Suppressor macrophage (primary cell): ENCODE measurements around the gene ANKH.
"Not testable (repeated sequence)": the region's sequence is repeated elsewhere in the genome, so short reads cannot be mapped to it uniquely, and the experiment has no call there.

Source experiments
- DNase-seq, 4 experiments: peaks; one replicate each; pipeline ENCODE4 v3.0.0-alpha.2; 2020 to 2022

The ANKH gene

DNA sequence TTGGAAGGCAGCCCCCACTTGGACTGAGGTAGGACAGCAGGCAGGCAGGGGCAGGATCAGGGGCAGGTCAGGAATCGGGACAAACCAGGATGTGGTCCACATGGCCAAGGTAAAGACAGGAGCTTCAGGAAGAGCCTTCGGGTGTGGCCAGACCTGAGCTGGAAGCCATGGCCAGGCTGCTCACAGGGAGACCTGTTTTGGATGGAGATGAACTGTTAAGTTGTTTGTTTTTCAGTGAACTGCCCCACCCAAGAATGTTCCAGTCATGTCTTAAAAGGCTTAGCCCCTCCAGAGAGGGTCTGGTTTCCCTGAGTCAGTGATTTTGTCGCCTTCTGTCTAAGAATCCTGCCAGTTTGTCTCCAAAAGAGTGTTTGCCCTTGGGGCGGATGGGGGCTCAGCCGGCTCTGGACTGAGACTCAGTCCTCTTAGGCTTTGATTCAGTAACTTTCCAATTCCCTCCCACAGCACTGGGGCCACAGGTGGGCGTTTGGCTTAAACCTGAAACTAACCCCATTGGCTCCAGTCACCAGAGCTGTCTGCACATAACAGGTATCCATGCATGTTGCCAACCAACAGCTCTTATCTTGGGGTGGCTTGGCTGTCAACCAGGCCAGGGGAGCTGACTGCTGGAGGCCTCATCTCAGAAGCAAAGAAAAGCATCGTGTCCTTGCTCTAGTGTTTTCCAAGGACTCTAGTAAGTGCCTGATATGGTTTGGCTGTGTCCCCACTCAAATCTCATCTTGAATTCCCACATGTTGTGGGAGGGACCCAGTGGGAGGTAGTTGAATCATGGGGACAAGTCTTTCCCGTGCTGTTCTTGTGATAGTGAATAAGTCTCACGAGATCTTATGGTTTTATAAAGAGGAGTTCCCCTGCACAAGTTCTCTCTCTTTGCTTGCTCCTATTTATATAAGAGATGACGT is 11.3 kb upstream of the ANKH start:
- no peak for DNase-seq

GRCh38 chr5:14881826-14882225 is 10.2 kb upstream of the ANKH start:
- DNase-seq: no peak

DNA sequence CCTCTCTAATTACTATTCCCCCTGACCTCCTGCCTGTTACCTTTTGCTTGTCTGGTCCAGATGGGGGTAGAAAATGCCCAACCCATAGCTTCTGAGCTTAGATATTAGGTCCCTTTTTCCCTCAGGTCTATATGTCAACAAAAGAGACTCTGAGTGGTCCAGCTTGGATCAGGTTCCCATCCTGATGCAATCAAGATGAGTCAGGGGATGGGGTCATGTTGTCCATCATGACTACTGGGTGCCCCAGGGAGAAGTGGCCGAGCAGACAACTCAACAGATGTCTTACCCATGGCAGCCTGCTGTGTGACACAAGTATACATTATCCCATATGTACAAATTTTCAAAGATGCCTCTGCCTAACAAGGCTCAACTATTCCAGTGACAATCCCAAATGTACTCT is 9.1 kb upstream of the ANKH start:
- DNase-seq: peak in 3 of 4 experiments; percentile 14 to 62 (median 28)

- no peak for DNase-seq
These were observed 8.5 kb upstream of the ANKH start for GRCh38 chr5:14879937-14880589.

- no peak for DNase-seq
These were observed 7.8 kb upstream of the ANKH start for GRCh38 chr5:14879393-14879792.

DNA sequence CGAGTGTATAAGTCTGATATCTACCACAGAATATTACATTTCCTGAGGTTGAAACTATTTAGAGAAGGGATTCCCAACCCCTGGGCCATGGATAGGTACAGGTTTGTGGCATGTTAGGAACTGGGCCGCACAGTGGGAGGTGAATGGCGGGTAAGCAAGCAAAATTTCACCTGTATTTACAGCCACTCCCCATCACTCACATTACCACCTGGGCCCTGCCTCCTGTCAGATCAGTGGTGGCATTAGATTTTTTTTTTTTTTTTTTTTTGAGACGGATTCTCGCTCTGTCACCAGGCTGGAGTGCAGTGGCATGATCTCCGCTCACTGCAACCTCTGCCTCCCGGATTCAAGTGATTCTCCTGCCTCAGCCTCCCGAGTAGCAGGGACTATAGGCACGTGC is 6.6 kb upstream of the ANKH start:
- not testable (repeated sequence) for DNase-seq

- no peak for DNase-seq
These were observed 4.5 kb upstream of the ANKH start for GRCh38 chr5:14876095-14876494.

- no peak for DNase-seq
These were observed 2.2 kb upstream of the ANKH start for GRCh38 chr5:14873790-14874189.

DNA sequence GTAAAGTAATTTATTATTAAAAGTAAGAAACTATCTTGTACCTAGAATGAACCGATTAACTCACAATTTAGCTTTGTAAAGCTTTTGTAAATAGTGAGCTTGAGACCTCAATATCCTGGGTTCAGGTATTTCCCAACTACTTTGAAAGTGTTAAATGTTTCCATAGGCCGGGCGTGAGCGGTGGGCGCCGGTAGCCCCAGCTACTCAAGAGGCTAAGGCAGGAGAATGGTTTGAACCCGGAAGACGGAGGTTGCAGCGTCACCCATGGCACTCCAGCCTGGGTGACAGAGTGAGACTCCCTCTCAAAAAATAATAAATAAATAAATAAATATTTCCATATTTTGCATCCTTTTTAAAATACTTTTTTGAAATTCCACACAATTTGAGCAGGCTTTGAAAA is 1.5 kb upstream of the ANKH start:
- DNase-seq: no peak

GRCh38 chr5:14872070-14872989 is 752 bp upstream of the ANKH start:
- DNase-seq: peak; percentile 83 to 90 (median 88)

GRCh38 chr5:14870337-14871213 is 1.0 kb downstream of the ANKH start:
- peak; percentile 22 to 47 (median 40) for DNase-seq

DNA sequence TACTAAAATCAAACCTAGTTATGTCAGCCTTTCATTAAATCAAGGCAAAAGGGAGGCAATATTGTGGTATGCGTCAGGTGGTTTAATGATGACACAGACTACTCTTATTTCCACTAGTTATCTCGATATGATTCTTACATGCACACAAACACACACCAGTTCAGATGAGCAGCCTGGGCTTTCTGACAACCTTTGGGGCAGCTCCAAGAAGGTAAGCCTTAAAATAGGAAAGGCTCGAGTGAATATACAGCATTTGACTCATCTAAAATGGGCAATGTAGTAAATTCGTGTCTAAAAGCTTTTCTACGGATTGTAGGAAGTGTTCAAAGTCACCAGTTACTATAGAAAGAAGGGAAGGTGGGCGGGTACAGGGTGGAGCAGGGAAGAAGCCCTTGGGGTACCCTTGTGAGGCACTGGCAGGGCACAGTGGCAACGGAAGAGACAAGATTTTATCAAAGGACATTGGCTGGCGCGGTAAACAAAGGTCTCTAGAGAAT is 1.9 kb downstream of the ANKH start:
- DNase-seq: peak; percentile 14 to 57 (median 49)

DNA sequence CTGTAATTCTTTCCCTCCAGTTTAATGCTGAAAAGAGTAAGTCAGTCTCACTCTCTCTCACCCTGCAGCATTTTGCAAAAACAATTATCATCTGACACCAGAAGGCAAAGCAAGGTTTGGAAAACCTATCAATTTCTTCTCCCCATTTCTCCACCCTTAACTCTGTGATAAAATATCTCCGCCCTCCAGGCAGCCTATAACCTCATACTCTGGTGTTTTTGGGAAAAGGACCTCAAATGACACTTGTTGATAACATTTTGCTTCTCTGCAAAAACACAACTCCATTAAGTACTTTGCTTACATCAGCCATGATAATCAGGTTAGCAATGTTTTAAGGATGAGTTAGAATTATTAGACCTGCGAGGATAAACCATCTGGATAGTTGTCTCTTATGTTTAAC is 2.3 kb downstream of the ANKH start:
- DNase-seq: no peak

- DNase-seq: no peak
These were observed 2.8 kb downstream of the ANKH start for GRCh38 chr5:14868771-14869170.

DNA sequence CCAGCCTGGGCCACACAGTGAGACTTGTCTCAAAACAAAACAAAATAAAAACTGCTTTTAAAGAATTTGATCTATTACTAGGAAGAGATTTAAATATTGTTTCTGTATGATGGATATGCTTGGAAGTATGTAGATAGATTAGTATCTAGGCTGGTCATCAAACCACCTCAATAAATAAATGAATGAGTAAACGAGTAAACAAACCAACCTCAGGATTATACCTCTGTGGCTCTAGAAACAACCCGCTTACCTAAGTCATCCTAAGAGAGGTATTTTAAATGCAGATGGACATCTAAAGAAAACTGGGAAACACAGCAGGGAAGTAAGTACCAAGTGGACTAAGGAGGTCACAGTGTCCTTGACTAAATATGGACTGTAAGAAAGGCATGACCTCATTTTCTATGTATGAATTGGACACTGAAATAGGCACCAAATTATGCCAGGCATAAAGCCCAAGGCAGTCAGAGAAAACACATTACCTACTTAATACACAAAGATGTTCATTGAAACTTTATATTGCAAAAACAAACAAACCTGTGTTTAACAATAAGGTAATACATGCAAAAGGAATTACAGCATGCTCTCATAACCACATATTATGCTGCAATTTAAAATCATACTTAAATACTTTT is 7.3 kb downstream of the ANKH start:
- DNase-seq: no peak

DNA sequence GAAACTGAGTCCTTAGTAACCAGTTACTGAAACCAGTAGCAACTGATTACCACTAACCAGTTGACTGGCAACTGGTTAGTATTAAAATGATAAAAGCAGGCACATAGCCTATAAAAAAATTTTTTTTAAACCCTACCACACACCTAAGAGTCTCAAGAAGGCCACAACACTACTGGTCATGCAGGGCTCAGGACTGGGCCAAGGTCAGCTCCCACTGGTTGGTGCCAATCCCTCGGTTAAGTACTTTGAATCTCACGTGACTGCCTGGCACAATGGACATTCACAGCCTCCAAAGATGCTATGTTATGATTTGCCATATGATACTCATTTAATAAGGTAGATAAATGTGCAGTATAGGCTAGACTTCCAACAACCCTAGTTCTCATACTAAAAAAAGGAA is 8.5 kb downstream of the ANKH start:
- DNase-seq: no peak

GRCh38 chr5:14861123-14861765 is 10.3 kb downstream of the ANKH start:
- no peak for DNase-seq

- DNase-seq: no peak
These were observed 11.6 kb downstream of the ANKH start for GRCh38 chr5:14859980-14860379.

GRCh38 chr5:14859150-14859549 is 12.4 kb downstream of the ANKH start:
- no peak for DNase-seq

GRCh38 chr5:14855366-14855765 is 16.2 kb downstream of the ANKH start:
- peak in 2 of 4 experiments; percentile 30 to 43 for DNase-seq

GRCh38 chr5:14854799-14855198 is 16.8 kb downstream of the ANKH start:
- no peak for DNase-seq
